HCT116 (cell line): Measurements from ENCODE around the gene TMEM38B. TPM values are rescaled to one million over a fixed set of nuclear protein-coding genes. Genes with fewer than 3 reads are reported as not detected.

Experiments
- ATAC-seq: fragments of 200-7000 bp; cut with Tn5 transposase; 2 replicates; pipeline ENCODE4 v1.9.1; 2020; ENCODE audit warnings: mild to moderate bottlenecking, moderate library complexity
- BruUV-seq: library from RNA; stranded (reverse); fragments of 400-500 nt; replicated peaks from 2 replicates; lab custom pipeline; 2021; lab: Mats Ljungman, UMichigan
- CTCF ChIA-PET: fragments of 300-600 bp; sonication (Branson Sonifier 250); formaldehyde crosslinking; loops from one replicate; lab custom pipeline; 2021; ENCODE audit warnings: antibody characterized with exemption; lab: Charles Lee
- POLR2A ChIA-PET: fragments of 300-600, 350-600 bp; sonication (Branson Sonifier 250); formaldehyde crosslinking; loops from one replicate; lab custom pipeline; 2021; ENCODE audit warnings: antibody characterized with exemption; lab: Charles Lee
- RAD21 ChIA-PET, 2 experiments: fragments of 300-600 bp; sonication (Branson Sonifier 250); formaldehyde crosslinking; loops; one replicate each; lab custom pipeline; 2023; ENCODE audit warnings: low total read pairs in 2 of 2; ENCODE audit not compliant: uncharacterized antibody in 2 of 2, unreplicated experiment in 2 of 2, low non-redundant PET in 1 of 2; lab: Charles Lee
- DNase-seq: peaks from one replicate; pipeline ENCODE4 v3.0.0-alpha.2; 2010; ENCODE audit warnings: low read depth, low spot score
- H2AFZ ChIP-seq: fragments of 200-600 bp; shearing (Covaris generic), sonication (generic); 2 replicates; pipeline ENCODE4 v1.6.1; 2017; ENCODE audit warnings: low read depth, mixed run types, mixed read lengths, antibody characterized with exemption, low read length; ENCODE audit not compliant: poor library complexity, severe bottlenecking
- H3K27ac ChIP-seq: 2 replicates; pipeline ENCODE4 v1.5.1; 2012; ENCODE audit warnings: low read depth, low read length
- H3K27me3 ChIP-seq: fragments of 200-600 bp; sonication (generic); 2 replicates; pipeline ENCODE4 v1.6.1; 2016; ENCODE audit warnings: mixed run types, low read length, mixed read lengths; ENCODE audit not compliant: insufficient read depth
- H3K36me3 ChIP-seq, 2 experiments: fragments of 200-500 bp in 1 of 2; fragments of 200-600 bp in 1 of 2; sonication (Bioruptor generic) in 1 of 2; sonication (generic) in 1 of 2; 2 replicates each; pipeline versions ENCODE4 v1.5.1 to v1.6.1; 2014 to 2016; ENCODE audit warnings: low read length in 2 of 2, inconsistent platforms in 1 of 2, mixed read lengths in 1 of 2, mixed run types in 1 of 2; ENCODE audit not compliant: insufficient read depth in 2 of 2, control insufficient read depth in 1 of 2
- H3K4me1 ChIP-seq, 2 experiments: fragments of 200-600 bp in 1 of 2; sonication (generic) in 1 of 2; 2 replicates each; pipeline versions ENCODE4 v1.5.1 to v1.6.1; 2012 to 2017; ENCODE audit warnings: low read length in 2 of 2, inconsistent platforms in 1 of 2, mild to moderate bottlenecking in 1 of 2, mixed read lengths in 1 of 2, mixed run types in 1 of 2, moderate library complexity in 1 of 2; ENCODE audit not compliant: insufficient read depth in 2 of 2, control insufficient read depth in 1 of 2
- H3K4me2 ChIP-seq: fragments of 200-600 bp; sonication (generic); 2 replicates; pipeline ENCODE4 v1.6.1; 2017; ENCODE audit warnings: mixed run types, low read length, mixed read lengths
- H3K4me3 ChIP-seq, 2 experiments: fragments of 200-600 bp in 1 of 2; sonication (generic) in 1 of 2; replicated peaks in 1 of 2; 2 replicates each; pipeline ENCODE4 v1.5.1; 2011 to 2016; ENCODE audit warnings: low read length in 2 of 2, control low read depth in 1 of 2, low read depth in 1 of 2, mild to moderate bottlenecking in 1 of 2, mixed read lengths in 1 of 2, mixed run types in 1 of 2
- H3K79me2 ChIP-seq: fragments of 200-600 bp; sonication (generic); 2 replicates; pipeline ENCODE4 v1.6.1; 2017; ENCODE audit warnings: mild to moderate bottlenecking, mixed run types, low read length, moderate library complexity, mixed read lengths; ENCODE audit not compliant: insufficient read depth
- H3K9ac ChIP-seq: fragments of 200-600 bp; sonication (generic); 2 replicates; pipeline ENCODE4 v1.6.1; 2016; ENCODE audit warnings: low read length, mixed read lengths
- H3K9me2 ChIP-seq: fragments of 200-600 bp; sonication (generic), shearing (Covaris generic); 2 replicates; pipeline ENCODE4 v1.6.1; 2017; ENCODE audit warnings: mixed run types, mild to moderate bottlenecking, moderate library complexity; ENCODE audit not compliant: insufficient read depth
- H3K9me3 ChIP-seq, 2 experiments: fragments of 200-500 bp in 1 of 2; fragments of 200-600 bp in 1 of 2; sonication (Bioruptor generic) in 1 of 2; sonication (generic) in 1 of 2; 2 replicates each; pipeline ENCODE4 v1.6.1; 2014 to 2017; ENCODE audit warnings: low read length in 2 of 2, mixed read lengths in 2 of 2, inconsistent platforms in 1 of 2, low read depth in 1 of 2, mild to moderate bottlenecking in 1 of 2, mixed run types in 1 of 2, moderate library complexity in 1 of 2; ENCODE audit not compliant: control insufficient read depth in 1 of 2, insufficient read depth in 1 of 2
- H4K20me1 ChIP-seq: fragments of 200-600 bp; sonication (generic), shearing (Covaris generic); 2 replicates; pipeline ENCODE4 v1.6.1; 2017; ENCODE audit warnings: mixed run types, mild to moderate bottlenecking, moderate library complexity; ENCODE audit not compliant: insufficient read depth
- ATF3 ChIP-seq: IDR thresholded peaks from 2 replicates; pipeline ENCODE4 v1.6.1; 2012
- CBX3 ChIP-seq: IDR thresholded peaks from 2 replicates; pipeline ENCODE4 v1.6.1; 2012; ENCODE audit warnings: low read depth
- CEBPB ChIP-seq: IDR thresholded peaks from 2 replicates; pipeline ENCODE4 v1.6.1; 2012; ENCODE audit warnings: low read depth
- CTCF ChIP-seq, 3 experiments: fragments of 200-600 bp in 1 of 3; sonication (generic) in 1 of 3; IDR thresholded peaks in 2 of 3; conservative IDR thresholded peaks in 1 of 3; 2 replicates each; pipeline ENCODE4 v1.5.1; 2012 to 2017; ENCODE audit warnings: low read depth in 2 of 3, low read length in 2 of 3, antibody characterized with exemption in 1 of 3, borderline replicate concordance in 1 of 3, control low read depth in 1 of 3, mild to moderate bottlenecking in 1 of 3, mixed read lengths in 1 of 3, mixed run types in 1 of 3, moderate library complexity in 1 of 3; ENCODE audit not compliant: insufficient read depth in 1 of 3
- EGR1 ChIP-seq: IDR thresholded peaks from 2 replicates; pipeline ENCODE4 v1.6.1; 2012; ENCODE audit warnings: low read depth
- EZH2phosphoT487 ChIP-seq: fragments of 200-600 bp; IDR thresholded peaks from 2 replicates; pipeline ENCODE4 v1.6.1; 2018; ENCODE audit warnings: antibody characterized with exemption, borderline replicate concordance
- FOSL1 ChIP-seq: IDR thresholded peaks from 2 replicates; pipeline ENCODE4 v1.6.1; 2012; ENCODE audit warnings: low read depth
- JUND ChIP-seq: IDR thresholded peaks from 2 replicates; pipeline ENCODE4 v1.6.1; 2012
- MAX ChIP-seq: IDR thresholded peaks from 2 replicates; pipeline ENCODE4 v1.6.1; 2012
- POLR2AphosphoS5 ChIP-seq: IDR thresholded peaks from 2 replicates; pipeline ENCODE4 v1.6.1; 2011; ENCODE audit warnings: mild to moderate bottlenecking, low read depth, low read length, moderate library complexity
- RAD21 ChIP-seq: IDR thresholded peaks from 2 replicates; pipeline ENCODE4 v1.6.1; 2012; ENCODE audit warnings: low read depth, mild to moderate bottlenecking
- REST ChIP-seq: IDR thresholded peaks from 2 replicates; pipeline ENCODE4 v1.6.1; 2012; ENCODE audit warnings: low read depth
- SP1 ChIP-seq: IDR thresholded peaks from 2 replicates; pipeline ENCODE4 v1.6.1; 2012; ENCODE audit warnings: low read depth
- SRF ChIP-seq: IDR thresholded peaks from 2 replicates; pipeline ENCODE4 v1.6.1; 2012; ENCODE audit warnings: low read depth
- TCF7L2 ChIP-seq: IDR thresholded peaks from 2 replicates; pipeline ENCODE4 v1.7.0; 2011; ENCODE audit warnings: borderline replicate concordance, inconsistent platforms; ENCODE audit not compliant: insufficient read depth, insufficient read length; ENCODE audit errors: extremely low read depth
- YY1 ChIP-seq: IDR thresholded peaks from 2 replicates; pipeline ENCODE4 v1.6.1; 2011; ENCODE audit warnings: low read length, low read depth, moderate library complexity, mild to moderate bottlenecking; ENCODE audit not compliant: insufficient replicate concordance; ENCODE audit errors: extremely low read depth
- ZBTB33 ChIP-seq: IDR thresholded peaks from 2 replicates; pipeline ENCODE4 v1.6.1; 2011; ENCODE audit warnings: mild to moderate bottlenecking, low read length, moderate library complexity; ENCODE audit not compliant: insufficient replicate concordance; ENCODE audit errors: extremely low read depth
- ZFX ChIP-seq: fragments of 450-650 bp; IDR thresholded peaks from 2 replicates; pipeline ENCODE4 v1.6.1; 2017
- intact Hi-C: fragments of 100-400 bp; cut with micrococcal nuclease; formaldehyde crosslinking; loops from 2 replicates; pipeline ENCODE4 v1.10.0; 2022
- total RNA-seq: library from RNA; stranded (reverse); gene quantifications from one replicate; pipeline ENCODE4 v1.2.1, GENCODE V29; 2021; ENCODE audit not compliant: unreplicated experiment

Gene TMEM38B
- total RNA-seq, 1 experiment from 2014 or later = 24.5 TPM

- no peaks in the 10 kb centered on the region for H3K9me3 ChIP-seq
- no peak overlapping the region for H3K9ac ChIP-seq
- H3K27me3 ChIP-seq = no peaks in the 10 kb centered on the region
- no TSS peak for BruUV-seq
- H4K20me1 ChIP-seq = no peaks in the 10 kb centered on the region
- 0 out of 4 replicates have a peak, but pooled peaks cover 0 to 5% of the 10 kb centered on the region in 2 experiments for H3K36me3 ChIP-seq
- RAD21 ChIA-PET = no interaction called here
- no peaks in the 10 kb centered on the region for H3K4me1 ChIP-seq
- H3K9me2 ChIP-seq = no peaks in the 10 kb centered on the region
- no peak for TF ChIP-seq RAD21
- no peak for TF ChIP-seq TCF7L2
- TF ChIP-seq ATF3 = no peak
- no peak for TF ChIP-seq POLR2AphosphoS5
- no peak for TF ChIP-seq REST
- TF ChIP-seq CBX3 = no peak
- TF ChIP-seq ZFX = no peak
- no peak for TF ChIP-seq FOSL1
- no peak for TF ChIP-seq YY1
- TF ChIP-seq EGR1 = no peak
- TF ChIP-seq EZH2phosphoT487 = no peak
- no peak for TF ChIP-seq ZBTB33
- no peak for TF ChIP-seq SP1
- no peak for TF ChIP-seq SRF
- TF ChIP-seq JUND = no peak
- no peak for TF ChIP-seq MAX
- no peak for TF ChIP-seq CTCF (IDR thresholded peaks at IDR 0.05 in 2 of 3, conservative IDR thresholded peaks at IDR 0.05 in 1 of 3; ENCODE audit: borderline replicate concordance in 1 of 3, insufficient read depth in 1 of 3, low read depth in 2 of 3, low read length in 2 of 3)
- TF ChIP-seq CEBPB = no peak
- TF ChIP-seq, all 23 proteins: peak for 0
- ChIA-PET CTCF (no interaction called here), POLR2A (no interaction called here)
- no peak overlapping the region for H3K27ac ChIP-seq
- H2AFZ ChIP-seq = no peak overlapping the region
- H3K79me2 ChIP-seq = 0 out of 2 replicates have a peak, but pooled peaks cover 6% of the 10 kb centered on the region
- no peak for DNase-seq
- H3K4me2 ChIP-seq = no peak overlapping the region
- no peak overlapping the region for H3K4me3 ChIP-seq
- no peak for ATAC-seq
- intact Hi-C loops = no loop called here
These were observed 18.4 kb downstream of the TMEM38B start for GRCh38 chr9:105712773-105713172.
